HEK293T (cell line): ENCODE data around the gene SLC6A5.

Experiments
- BHLHE40 ChIP-seq: fragments of 450-650 bp; IDR thresholded peaks from 2 replicates; pipeline ENCODE4 v1.6.1; 2016; ENCODE audit warnings: mild to moderate bottlenecking, moderate library complexity, borderline replicate concordance
- FOXK2 ChIP-seq: fragments of 450-650 bp; IDR thresholded peaks from 2 replicates; pipeline ENCODE4 v1.6.1; 2016; ENCODE audit warnings: mild to moderate bottlenecking
- FOXM1 ChIP-seq: fragments of 450-650 bp; IDR thresholded peaks from 2 replicates; pipeline ENCODE4 v1.6.1; 2017; ENCODE audit warnings: mild to moderate bottlenecking, borderline replicate concordance
- NFRKB ChIP-seq: fragments of 450-650 bp; IDR thresholded peaks from 2 replicates; pipeline ENCODE4 v1.6.1; 2016; ENCODE audit warnings: mild to moderate bottlenecking, moderate library complexity
- SP1 ChIP-seq: fragments of 450-650 bp; IDR thresholded peaks from 2 replicates; pipeline ENCODE4 v1.6.1; 2017

DNA sequence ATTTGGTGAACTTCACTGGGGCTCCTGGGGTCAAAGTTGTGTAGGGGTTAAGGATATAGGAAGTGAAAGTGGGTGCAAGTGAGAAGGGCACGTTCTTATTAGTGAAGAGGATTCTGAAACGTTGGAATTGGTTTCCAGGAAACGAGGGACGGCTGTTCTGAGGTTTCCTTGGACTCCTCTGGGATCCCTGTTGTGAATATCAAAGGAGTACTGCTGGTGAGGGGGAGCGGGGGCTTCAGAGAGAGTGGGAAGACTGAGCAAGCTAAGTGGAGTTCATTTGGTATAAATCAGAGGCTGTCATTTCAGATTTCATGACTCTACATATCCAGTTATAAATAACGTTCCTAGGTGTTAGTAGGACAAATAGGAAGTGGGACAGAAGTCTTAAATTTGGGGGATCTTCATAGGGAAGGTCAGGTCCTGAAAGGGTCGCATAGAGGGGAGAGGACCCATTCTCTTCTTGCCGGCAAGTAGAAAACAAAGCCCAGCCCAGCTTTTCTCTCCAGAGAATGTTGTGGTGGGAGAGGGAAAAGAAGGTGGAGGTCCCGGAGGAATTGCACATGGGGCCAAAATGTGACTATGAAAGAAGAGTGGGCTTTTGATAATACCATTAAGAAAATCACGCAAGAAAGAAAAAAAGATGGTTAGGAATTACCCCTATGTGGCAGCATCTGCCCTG lies 68.9 kb downstream of the SLC6A5 start:
- TF ChIP-seq NFRKB (no peak), FOXM1 (no peak), FOXK2 (no peak), SP1 (no peak), BHLHE40 (no peak)
